OCI-LY7 (cell line): ENCODE results near the gene REST. TPM values are rescaled to one million over a fixed set of nuclear protein-coding genes. Genes with fewer than 3 reads are reported as not detected.
"Not testable (repeated sequence)": the region's sequence is repeated elsewhere in the genome, so short reads cannot be mapped to it uniquely, and the experiment has no call there.

Experiments used
- BruUV-seq: library from RNA; stranded (reverse); fragments of 400-500 nt; replicated peaks from 2 replicates; lab custom pipeline; 2021; lab: Mats Ljungman, UMichigan
- CTCF ChIA-PET: fragments of 300-600 bp; sonication (Branson Sonifier 250); formaldehyde crosslinking; loops from one replicate; lab custom pipeline; 2022; ENCODE audit warnings: antibody characterized with exemption; ENCODE audit not compliant: unreplicated experiment; lab: Charles Lee
- POLR2A ChIA-PET: fragments of 300-600 bp; sonication (Branson Sonifier 250); formaldehyde crosslinking; loops from one replicate; lab custom pipeline; 2022; ENCODE audit warnings: antibody characterized with exemption; lab: Charles Lee
- DNase-seq: peaks from one replicate; pipeline ENCODE4 v3.0.0-alpha.2; 2015; ENCODE audit warnings: low spot score
- H2AFZ ChIP-seq: fragments of 200-600 bp; sonication (generic), shearing (Covaris generic); 2 replicates; pipeline ENCODE4 v1.6.1; 2014; ENCODE audit warnings: mild to moderate bottlenecking, antibody characterized with exemption, low read length, moderate library complexity
- H3K27ac ChIP-seq: fragments of 200-600 bp; sonication (generic); 2 replicates; pipeline ENCODE4 v1.5.1; 2014; ENCODE audit warnings: mixed run types, low read depth, mild to moderate bottlenecking, moderate library complexity, low read length, inconsistent platforms; ENCODE audit not compliant: poor library complexity, severe bottlenecking
- H3K36me3 ChIP-seq: fragments of 200-600 bp; sonication (generic); 2 replicates; pipeline ENCODE4 v1.6.1; 2014; ENCODE audit warnings: mild to moderate bottlenecking, antibody characterized with exemption, low read length, moderate library complexity, mixed read lengths; ENCODE audit not compliant: insufficient read depth
- H3K4me1 ChIP-seq: fragments of 200-600 bp; sonication (generic); 2 replicates; pipeline ENCODE4 v1.5.1; 2014; ENCODE audit warnings: mild to moderate bottlenecking, low read length; ENCODE audit not compliant: insufficient read depth, poor library complexity, severe bottlenecking
- H3K4me2 ChIP-seq: fragments of 200-600 bp; sonication (generic); 2 replicates; pipeline ENCODE4 v1.6.1; 2014; ENCODE audit warnings: mild to moderate bottlenecking, low read length
- H3K4me3 ChIP-seq: fragments of 200-600 bp; sonication (generic); 2 replicates; pipeline ENCODE4 v1.5.1; 2014; ENCODE audit warnings: mild to moderate bottlenecking, low read depth, low read length; ENCODE audit not compliant: poor library complexity, severe bottlenecking
- H3K79me2 ChIP-seq: fragments of 200-600 bp; sonication (generic); 2 replicates; pipeline ENCODE4 v1.6.1; 2016; ENCODE audit warnings: low read depth, mild to moderate bottlenecking, low read length, moderate library complexity, mixed read lengths; ENCODE audit not compliant: insufficient read depth
- H3K9me2 ChIP-seq: fragments of 200-600 bp; sonication (generic); 2 replicates; pipeline ENCODE4 v1.6.1; 2016; ENCODE audit warnings: mild to moderate bottlenecking, low read length, mixed read lengths; ENCODE audit not compliant: insufficient read depth
- H3K9me3 ChIP-seq: fragments of 200-600 bp; sonication (generic); 2 replicates; pipeline ENCODE4 v1.6.1; 2014; ENCODE audit warnings: mild to moderate bottlenecking, mixed run types, low read length, mixed read lengths
- H4K20me1 ChIP-seq: fragments of 200-600 bp; sonication (generic); 2 replicates; pipeline ENCODE4 v1.6.1; 2014; ENCODE audit warnings: mild to moderate bottlenecking, antibody characterized with exemption, low read length, moderate library complexity, mixed read lengths; ENCODE audit not compliant: insufficient read depth
- EZH2phosphoT487 ChIP-seq: fragments of 200-600 bp; sonication (generic); IDR thresholded peaks from 2 replicates; pipeline ENCODE4 v1.6.1; 2018; ENCODE audit warnings: low read depth, borderline replicate concordance, mild to moderate bottlenecking, mixed run types, antibody characterized with exemption, low read length, moderate library complexity, mixed read lengths
- intact Hi-C: fragments of 100-400 bp; cut with micrococcal nuclease; formaldehyde crosslinking; loops from one replicate; pipeline ENCODE4 v1.10.0; 2022; ENCODE audit not compliant: unreplicated experiment
- total RNA-seq, 2 experiments: library from RNA; depleted of rRNA in 1 of 2; stranded (reverse); fragments of >200 nt in 1 of 2; shearing (Covaris generic) in 1 of 2; gene quantifications; 2 replicates each; pipeline ENCODE4 v1.2.3, GENCODE V29; 2014 to 2022
- TF ChIP-seq, protein P1 (sequence below): fragments of 200-600 bp; sonication (generic); conservative IDR thresholded peaks from 2 replicates; pipeline ENCODE4 v1.5.1; 2014; ENCODE audit warnings: mild to moderate bottlenecking, antibody characterized with exemption, low read length, moderate library complexity, mixed read lengths

Gene REST
- total RNA-seq, 2 experiments from 2014 or later, result 27.3 to 39.2 TPM

DNA sequence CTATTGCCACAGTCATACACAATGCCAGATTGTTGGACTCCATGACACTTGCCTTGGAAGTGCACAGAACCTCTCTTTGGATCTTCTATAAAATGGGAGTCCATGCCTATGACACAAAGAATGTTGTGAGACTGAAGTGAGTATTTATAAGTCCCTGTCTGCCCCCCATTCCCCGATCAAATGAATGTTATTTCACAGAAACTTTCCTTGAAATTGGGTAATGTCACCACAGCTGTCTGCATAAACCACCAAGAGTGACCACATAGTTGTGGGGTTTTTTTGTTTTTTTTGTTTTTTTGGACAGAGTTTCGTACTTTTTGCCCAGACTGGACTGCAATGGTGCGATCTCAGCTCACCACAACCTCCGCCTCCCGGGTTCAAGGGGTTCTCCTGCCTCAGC is 27.1 kb upstream of the REST start:
- no peak for TF ChIP-seq EZH2phosphoT487
- TF ChIP-seq, protein P1, sequence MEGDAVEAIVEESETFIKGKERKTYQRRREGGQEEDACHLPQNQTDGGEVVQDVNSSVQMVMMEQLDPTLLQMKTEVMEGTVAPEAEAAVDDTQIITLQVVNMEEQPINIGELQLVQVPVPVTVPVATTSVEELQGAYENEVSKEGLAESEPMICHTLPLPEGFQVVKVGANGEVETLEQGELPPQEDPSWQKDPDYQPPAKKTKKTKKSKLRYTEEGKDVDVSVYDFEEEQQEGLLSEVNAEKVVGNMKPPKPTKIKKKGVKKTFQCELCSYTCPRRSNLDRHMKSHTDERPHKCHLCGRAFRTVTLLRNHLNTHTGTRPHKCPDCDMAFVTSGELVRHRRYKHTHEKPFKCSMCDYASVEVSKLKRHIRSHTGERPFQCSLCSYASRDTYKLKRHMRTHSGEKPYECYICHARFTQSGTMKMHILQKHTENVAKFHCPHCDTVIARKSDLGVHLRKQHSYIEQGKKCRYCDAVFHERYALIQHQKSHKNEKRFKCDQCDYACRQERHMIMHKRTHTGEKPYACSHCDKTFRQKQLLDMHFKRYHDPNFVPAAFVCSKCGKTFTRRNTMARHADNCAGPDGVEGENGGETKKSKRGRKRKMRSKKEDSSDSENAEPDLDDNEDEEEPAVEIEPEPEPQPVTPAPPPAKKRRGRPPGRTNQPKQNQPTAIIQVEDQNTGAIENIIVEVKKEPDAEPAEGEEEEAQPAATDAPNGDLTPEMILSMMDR, result no peak
- Histone ChIP-seq H3K9me3 (no peaks in the 10 kb centered on the region), H2AFZ (no peak overlapping the region), H3K4me1 (peaks cover 7% of the 10 kb centered on the region), H4K20me1 (no peaks in the 10 kb centered on the region), H3K79me2 (no peaks in the 10 kb centered on the region), H3K4me3 (no peak overlapping the region), H3K4me2 (no peak overlapping the region), H3K27ac (no peak overlapping the region), H3K36me3 (no peaks in the 10 kb centered on the region), H3K9me2 (no peaks in the 10 kb centered on the region)
- POLR2A ChIA-PET, result no interaction called here
- intact Hi-C loops, result no loop called here
- no TSS peak for BruUV-seq
- CTCF ChIA-PET, result no interaction called here
- no peak for DNase-seq

DNA sequence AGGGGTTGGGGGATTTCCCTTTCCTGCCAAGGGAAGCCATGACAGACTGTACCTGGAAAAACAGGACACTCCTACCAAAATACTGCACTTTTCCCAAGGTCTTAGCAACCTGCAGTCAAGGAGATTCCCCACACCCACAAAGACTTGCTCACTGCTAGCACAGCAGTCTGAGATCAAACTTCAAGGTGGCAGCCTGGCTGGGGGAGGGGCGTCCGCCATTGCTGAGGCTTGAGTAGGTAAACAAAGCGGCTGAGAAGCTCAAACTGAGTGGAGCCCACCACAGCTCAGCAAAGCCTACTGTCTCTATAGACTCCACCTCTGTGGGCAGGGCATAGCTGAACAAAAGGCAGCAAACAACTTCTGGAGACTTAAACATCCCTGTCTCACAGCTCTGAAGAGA is 23.2 kb upstream of the REST start:
- H3K9me3 ChIP-seq, H3K4me1 ChIP-seq, H3K27ac ChIP-seq, H3K4me2 ChIP-seq, H3K4me3 ChIP-seq, DNase-seq, H4K20me1 ChIP-seq, intact Hi-C loops, H3K36me3 ChIP-seq, H2AFZ ChIP-seq, CTCF ChIA-PET, H3K9me2 ChIP-seq, BruUV-seq, H3K79me2 ChIP-seq: not testable (repeated sequence)
- POLR2A ChIA-PET, result interaction anchor here (0.6 to 1.1 kb wide), 5 partner anchors 8 to 156 kb away, joined by 3 to 5 read pairs (median 3); no protein-coding TSS in a partner anchor

DNA sequence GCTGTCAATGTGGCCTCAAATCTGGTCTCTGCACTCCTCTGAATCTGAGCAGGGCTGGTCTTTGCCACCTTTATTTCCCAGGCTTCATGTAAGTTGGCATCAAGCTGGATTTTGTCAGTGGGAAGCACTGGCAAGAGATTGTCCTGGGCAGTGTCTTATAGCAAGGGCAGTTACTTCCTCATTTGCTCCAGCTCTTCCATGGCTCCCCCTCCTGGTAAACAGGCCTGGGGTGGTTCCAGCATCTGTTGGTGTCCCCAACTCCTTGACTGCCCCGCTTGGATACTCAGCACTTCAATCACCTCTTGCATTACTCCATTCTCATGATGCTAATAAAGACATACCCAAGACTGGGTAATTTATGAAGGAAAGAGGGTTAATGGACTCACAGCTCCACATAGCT is 15.0 kb upstream of the REST start:
- BruUV-seq, result no TSS peak
- Histone ChIP-seq H3K9me2 (no peaks in the 10 kb centered on the region), H3K4me3 (no peak overlapping the region), H3K79me2 (no peaks in the 10 kb centered on the region), H3K27ac (no peak overlapping the region), H3K36me3 (no peaks in the 10 kb centered on the region), H4K20me1 (no peaks in the 10 kb centered on the region), H2AFZ (no peak overlapping the region), H3K4me1 (no peaks in the 10 kb centered on the region), H3K4me2 (no peak overlapping the region), H3K9me3 (no peaks in the 10 kb centered on the region)
- intact Hi-C loops, result no loop called here
- no peak for TF ChIP-seq EZH2phosphoT487
- TF ChIP-seq, protein P1, result no peak
- DNase-seq, result no peak
- POLR2A ChIA-PET, result interaction anchor here (0.6 to 0.8 kb wide), 5 partner anchors 13 to 631 kb away, joined by 3 to 8 read pairs (median 4); no protein-coding TSS in a partner anchor
- CTCF ChIA-PET, result no interaction called here

DNA sequence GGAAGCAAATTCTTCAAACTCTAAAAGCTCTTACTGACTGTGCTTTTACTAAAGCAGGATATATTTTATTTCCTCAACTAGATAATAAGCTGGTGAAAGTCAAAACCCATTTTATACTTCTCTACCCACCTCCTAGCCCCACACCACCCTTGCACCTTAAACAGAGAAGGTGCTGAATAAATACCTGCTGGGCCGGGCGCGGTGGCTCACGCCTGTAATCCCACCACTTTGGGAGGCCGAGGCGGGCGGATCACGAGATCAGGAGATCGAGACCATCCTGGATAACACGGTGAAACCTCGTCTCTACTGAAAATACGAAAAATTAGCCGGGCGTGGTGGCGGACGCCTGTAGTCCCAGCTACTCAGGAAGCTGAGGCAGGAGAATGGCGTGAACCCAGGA is 9.9 kb upstream of the REST start:
- H3K4me2 ChIP-seq, H3K9me3 ChIP-seq, H2AFZ ChIP-seq, H3K27ac ChIP-seq, H3K4me3 ChIP-seq, H3K79me2 ChIP-seq, CTCF ChIA-PET, H3K4me1 ChIP-seq, H3K9me2 ChIP-seq, BruUV-seq, H3K36me3 ChIP-seq, intact Hi-C loops, H4K20me1 ChIP-seq, DNase-seq: not testable (repeated sequence)
- POLR2A ChIA-PET, result interaction anchor here (0.7 to 2.1 kb wide), 2 partner anchors 9 to 21 kb away, joined by 3 to 4 read pairs; partner anchors contain the start of gene REST

DNA sequence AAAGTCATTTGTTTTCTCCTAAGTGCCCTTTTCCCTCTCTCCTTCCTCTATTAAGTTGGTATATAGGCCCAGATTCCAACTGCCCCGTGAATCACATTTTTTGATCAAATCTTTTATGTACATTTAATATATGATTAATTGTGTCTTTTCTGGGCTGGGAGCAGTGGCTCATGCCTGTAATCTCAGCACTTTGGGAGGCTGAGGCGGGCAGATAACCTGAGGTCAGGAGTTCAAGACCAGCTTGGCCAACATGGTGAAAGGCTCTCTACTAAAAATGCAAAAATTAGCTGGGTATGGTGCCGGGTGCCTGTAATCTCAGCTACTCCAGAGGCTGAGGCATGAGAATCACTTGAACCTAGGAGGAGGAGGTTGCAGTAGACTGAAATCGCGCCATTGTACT is 7.5 kb upstream of the REST start:
- POLR2A ChIA-PET, DNase-seq, H3K36me3 ChIP-seq, H3K4me2 ChIP-seq, H3K4me1 ChIP-seq, H3K79me2 ChIP-seq, H3K9me3 ChIP-seq, H3K27ac ChIP-seq, intact Hi-C loops, H3K9me2 ChIP-seq, H4K20me1 ChIP-seq, H2AFZ ChIP-seq, CTCF ChIA-PET, H3K4me3 ChIP-seq, BruUV-seq: not testable (repeated sequence)
